Stimulated activated CD4-positive, alpha-beta T cell treated with anti-CD3 and anti-CD28 coated beads, Interleukin-2, amount 100 ng/mL, for 24 hours (primary cell): ENCODE measurements around the gene INTS1.

Source experiments
- DNase-seq, 2 donors: peaks; one replicate each; pipeline ENCODE4 v3.0.0-alpha.2; 2020

INTS1 gene

DNA sequence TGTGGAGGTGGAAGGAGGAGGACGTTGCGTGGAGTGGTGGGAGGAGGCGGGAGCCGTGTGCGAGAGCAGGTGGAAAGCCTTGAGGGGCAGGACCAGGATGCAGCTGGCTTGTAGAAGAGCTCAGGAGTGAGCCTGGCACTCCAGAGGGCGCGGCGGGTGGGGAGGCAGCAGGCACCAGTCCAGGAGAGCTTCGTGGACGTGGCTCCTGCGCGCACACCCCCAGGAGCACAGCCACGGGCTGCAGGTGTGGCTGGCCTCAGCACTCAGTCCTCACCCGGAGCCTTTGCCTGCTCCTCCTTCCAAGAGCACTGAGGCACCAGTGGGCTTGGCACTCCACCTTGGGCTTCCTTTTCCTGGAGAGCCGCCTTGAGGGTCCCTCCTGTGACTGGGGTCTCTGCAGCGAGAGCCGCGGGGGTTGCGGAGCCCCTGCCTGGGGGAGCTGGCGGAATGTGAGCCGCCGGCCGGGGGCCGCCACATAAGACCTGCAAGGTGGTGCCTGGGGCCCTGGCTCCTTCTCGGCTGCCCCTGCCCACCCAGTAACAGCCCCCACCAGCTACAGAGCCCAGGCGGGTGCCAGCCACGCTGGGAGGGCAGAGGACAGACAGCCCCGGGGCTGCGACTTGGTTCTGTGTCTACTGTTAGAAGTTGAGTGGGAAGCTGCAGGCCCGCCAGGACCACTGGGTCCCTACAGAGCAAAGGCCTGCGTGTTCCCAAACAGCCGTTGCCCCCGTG, 37.4 kb upstream of the INTS1 start:
- no peak for DNase-seq

DNA sequence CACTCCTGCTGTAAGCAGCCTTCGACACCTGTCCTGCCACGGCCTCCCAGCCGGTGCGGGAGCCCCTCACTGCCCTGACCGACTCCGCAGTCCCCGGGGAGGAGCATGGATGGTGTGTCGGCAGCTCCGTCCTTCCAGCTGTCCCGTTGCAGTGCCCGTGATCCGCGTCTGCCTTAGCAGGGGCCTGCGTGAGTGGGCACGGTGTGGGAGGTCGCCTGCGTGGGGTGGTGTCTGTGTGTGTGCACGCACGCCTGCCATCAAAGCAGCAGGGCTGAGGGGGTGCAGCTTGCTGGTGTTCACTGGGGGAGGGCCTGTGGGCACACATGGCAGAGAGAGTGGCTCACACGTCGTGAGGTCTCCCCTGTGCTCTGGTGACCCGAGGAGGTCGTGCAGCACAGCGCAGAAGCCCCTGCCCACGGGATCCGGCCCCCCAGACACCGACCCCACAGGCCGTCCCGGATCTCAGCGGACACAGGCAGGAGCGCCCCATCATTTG, 36.6 kb upstream of the INTS1 start:
- no peak for DNase-seq

DNA sequence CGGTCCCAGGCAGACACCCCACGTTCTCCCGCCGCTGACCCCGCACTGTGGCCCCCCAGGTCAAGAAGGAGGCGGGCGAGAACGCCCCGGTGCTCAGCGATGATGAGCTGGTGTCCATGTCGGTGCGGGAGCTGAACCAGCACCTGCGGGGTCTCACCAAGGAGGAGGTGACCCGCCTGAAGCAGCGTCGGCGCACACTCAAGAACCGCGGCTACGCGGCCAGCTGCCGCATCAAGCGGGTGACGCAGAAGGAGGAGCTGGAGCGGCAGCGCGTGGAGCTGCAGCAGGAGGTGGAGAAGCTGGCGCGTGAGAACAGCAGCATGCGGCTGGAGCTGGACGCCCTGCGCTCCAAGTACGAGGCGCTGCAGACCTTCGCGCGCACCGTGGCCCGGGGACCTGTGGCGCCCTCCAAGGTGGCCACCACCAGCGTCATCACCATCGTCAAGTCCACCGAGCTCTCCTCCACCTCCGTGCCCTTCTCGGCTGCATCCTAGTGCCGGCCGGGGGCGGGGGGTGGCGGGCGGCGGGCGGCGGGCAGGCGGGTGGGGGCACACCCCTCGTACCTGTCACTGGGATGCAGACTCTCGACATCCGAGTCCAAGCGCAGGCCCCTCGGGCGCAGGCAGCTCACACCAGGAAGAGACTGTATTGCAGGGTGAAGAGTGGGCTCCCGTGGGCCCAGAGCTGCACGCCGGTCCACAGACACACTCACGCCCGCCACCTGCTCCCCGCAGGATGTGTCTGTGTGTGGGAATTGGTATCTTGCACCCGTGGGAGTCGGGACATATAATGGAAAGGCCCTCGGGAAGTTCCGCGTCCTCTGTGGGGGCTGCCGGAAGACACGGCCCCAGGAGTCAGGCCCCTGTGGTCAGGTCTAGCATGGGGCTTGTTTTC, 35.9 kb upstream of the INTS1 start:
- DNase-seq: no peak

GRCh38 chr7:1539181-1539881, 35.1 kb upstream of the INTS1 start:
- DNase-seq: no peak

GRCh38 chr7:1538544-1539180, 34.5 kb upstream of the INTS1 start:
- DNase-seq: no peak

DNA sequence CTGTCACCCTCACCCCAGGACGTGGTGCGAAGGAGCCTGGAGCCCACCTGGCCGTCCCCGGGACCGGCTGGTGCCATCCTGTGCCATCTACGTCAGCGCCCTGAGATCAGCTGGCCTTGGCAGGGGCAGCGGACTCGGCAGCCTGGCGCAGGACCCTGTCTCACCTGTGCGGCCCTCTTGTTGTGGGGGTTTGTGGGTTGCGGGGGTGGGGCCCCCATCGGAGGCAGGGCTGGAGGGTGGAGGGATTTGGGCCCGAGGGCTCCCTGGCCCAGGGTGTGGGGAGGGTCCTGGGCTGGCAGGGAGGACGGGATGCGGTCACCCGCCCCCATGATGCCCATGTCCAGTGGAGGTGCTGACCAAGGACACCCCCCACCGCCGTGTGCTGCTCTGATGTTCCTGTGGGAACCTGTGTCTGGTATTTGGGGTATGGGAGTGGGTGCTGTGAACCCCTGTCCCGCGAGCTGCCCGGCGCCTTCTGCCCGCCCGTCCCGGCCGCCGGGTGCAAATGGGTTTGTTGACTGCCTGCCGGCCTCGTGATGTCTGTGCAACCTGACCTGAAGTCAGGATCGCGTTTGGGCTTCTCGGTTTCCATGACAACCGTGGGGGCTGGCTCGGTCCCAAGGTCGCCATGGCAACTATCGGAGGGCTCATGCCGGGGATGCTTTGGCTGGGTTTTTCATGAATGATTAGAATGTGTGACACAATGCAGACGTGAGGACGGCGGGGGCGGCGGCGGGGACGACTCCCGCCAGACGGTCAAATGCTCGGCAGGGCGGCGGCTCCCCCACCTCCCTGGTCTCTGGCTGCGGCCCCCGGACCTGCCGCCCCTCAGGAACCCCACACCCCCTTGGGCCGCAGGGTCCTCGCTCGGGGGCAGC, 33.6 kb upstream of the INTS1 start:
- DNase-seq: no peak

- DNase-seq: no peak
These were observed 32.8 kb upstream of the INTS1 start for GRCh38 chr7:1536743-1537534.

- DNase-seq: no peak
These were observed 32.2 kb upstream of the INTS1 start for GRCh38 chr7:1536455-1536742.

GRCh38 chr7:1535701-1536454, 31.7 kb upstream of the INTS1 start:
- no peak for DNase-seq

DNA sequence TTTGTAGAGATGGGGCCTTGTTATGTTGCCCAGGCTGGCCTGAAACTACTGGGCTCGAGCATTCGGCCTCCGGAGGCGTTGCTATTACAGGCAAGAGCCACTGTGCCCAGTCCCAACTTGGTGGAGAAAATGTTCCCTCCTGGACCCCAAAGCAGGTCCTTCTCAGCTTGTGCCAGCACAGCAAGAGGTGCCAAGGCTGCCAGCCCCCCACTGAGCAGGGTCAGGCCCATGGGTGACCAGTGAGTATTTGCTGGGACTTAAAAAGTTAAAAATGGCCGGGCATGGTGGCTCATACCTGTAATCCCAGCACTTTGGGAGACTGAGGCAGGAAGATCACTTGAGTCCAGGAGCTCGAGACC, 30.9 kb upstream of the INTS1 start:
- no peak for DNase-seq

DNA sequence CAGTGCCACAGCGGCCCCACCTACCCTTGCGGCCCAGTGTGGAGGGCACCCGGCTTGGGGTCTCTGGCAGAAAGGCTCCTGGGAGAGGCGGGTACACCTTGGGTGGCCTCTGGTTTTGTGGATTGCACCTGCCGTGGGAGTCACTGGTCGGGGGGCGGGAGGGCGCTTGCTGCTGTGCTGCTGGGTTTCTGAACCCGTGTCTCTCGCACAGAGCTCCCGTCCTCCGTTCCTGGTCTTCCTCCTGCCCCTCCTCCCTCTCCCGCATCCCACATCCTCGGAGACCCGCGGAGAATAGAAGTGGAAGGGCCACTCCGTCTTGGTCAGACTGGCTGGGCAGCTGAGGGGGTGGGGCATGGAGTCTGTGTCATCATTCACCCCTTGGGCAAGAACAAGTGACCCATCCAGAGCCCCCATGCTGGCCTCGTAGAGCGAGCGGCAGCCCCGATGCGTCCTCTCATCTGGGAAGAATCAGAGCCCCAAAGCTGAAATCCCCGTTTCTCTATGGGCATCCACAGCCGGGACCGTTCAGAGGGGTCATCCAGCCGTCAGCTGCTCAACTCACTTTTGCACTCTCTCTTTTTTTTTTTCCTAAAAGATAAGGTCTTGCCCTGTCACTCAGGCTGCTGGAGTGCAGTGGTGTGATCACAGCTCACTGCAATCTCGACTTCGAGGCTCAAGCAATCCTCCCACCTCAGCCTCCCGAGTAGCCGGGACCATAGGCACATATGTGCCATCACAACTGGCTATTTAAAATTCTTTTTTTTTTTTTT, 30.3 kb upstream of the INTS1 start:
- DNase-seq: no peak

DNA sequence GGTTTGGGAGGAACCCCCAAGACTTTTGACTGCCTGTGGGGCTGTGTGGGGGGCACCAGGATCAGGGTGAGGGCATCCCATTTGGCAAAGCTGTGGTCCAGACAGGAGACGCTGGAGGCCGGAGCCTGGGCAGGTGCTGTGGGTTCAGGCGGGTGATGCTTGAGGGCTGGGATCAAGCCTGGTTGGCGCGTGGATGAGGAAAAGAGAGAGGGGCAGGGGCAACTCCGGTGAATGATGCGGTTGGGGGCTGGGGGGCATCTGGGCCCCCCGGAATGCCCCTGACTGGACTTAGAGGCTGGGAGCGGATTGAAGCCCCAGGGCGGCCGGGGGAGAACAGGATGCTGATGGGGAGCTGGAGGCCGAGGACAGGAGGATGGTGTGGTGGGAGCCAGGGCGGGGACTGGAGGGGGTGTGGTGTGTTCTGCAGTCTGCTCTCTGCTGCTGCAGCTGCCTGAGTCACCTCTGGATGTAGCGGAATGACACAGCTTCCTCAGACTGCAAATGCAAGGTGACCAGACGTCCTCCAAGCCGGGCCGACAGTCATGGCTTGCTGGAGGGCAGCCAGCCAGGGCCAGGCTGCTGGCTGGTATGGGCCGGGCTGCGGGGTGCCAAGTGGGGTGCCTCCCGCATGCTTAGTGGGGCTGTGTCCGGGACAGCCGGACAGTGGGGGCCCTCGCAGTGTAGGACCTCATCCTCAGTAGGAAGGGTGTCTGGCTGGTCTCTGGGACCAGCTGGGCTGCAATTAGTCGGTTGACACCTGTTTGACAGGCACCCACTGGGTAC, 29.5 kb upstream of the INTS1 start:
- peak; percentile 44 to 55 for DNase-seq

DNA sequence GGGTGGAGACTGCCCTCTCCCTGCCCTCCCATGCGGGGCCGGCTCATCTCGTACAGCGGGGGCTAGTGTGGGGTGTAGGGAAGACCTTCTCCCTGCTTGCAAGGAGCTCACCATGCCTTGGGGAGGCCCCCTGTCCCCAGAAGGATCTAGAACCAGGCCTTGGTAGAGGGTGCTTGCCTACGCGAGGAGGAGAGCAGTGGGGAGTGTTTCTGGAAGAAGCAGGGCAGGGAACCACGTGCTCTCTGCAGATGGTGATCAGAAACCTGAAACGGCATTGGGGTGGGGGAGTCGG, 29.0 kb upstream of the INTS1 start:
- no peak for DNase-seq

DNA sequence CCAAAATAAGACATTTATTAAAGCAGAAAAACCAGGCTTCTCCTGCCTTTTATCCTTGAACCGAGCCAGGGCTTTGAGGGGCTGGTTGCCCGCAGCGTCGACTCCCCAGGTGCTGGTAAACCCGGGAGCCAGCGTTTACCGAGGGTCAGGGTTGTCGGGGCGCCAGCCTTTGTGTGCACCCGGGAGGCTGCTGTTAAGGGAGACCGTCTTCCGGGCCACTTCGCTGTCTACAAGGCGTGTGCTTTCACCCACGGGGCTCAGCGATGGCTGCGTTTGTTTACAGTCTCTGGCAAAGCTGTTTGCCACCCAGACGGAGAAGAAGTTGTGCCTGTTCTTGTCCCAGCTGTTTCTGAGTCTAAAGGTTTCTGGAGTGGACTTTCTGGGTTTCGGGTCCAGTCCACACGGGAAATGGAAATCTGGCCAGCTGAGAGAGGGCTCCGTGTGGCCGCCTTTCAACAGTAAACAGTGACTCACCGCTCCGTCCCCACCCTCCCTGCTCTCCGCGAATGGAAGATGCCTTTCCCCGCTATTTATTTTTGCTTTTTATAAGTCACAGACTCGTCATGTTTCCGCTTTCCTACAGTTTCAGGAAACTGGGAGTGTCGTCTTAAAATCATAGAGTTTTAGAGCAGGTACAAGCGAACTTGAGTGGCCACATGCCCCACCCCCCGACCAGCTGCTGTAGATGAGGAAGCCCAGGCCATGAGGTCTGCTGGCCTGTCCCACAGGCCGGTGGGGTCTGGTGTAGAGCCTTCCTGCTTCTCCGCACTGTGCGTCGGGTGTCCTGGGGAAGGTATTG, 28.5 kb upstream of the INTS1 start:
- DNase-seq: peak; percentile 64 to 67

DNA sequence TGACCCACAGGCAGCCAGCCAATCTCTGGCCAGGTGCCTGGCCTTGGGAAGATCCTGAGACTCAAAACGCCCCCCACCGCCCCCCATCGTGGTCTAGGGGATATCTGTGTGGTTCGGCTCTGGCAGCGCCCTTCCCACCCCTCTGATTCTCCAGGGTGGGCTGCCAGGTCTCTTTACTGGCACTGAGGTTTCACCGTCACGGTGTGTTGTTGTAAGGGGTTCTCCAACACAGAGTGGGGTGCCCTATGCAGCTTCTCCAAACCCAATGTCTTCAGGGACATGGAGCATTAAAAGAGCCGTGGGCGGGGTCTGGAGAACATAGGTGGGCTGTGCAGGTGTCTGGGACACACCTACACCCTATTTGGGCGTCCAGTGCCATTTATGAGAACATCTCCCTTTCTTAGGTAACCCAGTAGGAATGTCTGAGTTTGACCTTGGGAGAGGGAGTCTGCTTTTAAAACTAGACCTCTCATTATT, 27.8 kb upstream of the INTS1 start:
- peak in 1 of 2 donors; percentile 27 for DNase-seq

- DNase-seq: peak; percentile 38 to 44
These were observed 27.2 kb upstream of the INTS1 start for GRCh38 chr7:1531263-1531978.

DNA sequence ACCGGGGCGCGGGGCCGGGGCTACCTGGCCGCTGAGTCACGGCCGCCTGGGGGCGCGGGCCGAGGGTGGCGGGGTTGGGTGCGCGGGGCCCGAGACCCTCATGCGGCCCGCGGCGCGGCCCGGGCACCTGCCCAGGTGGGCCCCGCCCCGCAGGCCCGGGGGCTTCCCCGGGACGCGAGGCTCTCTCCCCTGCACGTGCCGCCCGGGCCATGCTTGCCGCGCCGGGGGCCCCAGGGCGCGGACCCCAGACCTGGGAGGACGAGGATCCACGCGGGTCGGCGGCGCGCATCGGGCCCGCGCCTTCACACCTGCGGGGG, 26.7 kb upstream of the INTS1 start:
- no peak for DNase-seq
